Peyer's patch (tissue), 4 donors: ENCODE measurements around the gene RGS3. TPM values are rescaled to one million over a fixed set of nuclear protein-coding genes. Genes with fewer than 3 reads are reported as not detected.

ENCODE experiments used
- DNase-seq, 3 donors: peaks; one replicate each; pipeline ENCODE4 v3.0.0-alpha.2; 2017 to 2019
- H3K27ac ChIP-seq, 4 donors: fragments of 200-600 bp; sonication (generic); one replicate each; pipeline ENCODE4 v1.5.1; 2016 to 2019
- H3K27me3 ChIP-seq, 2 donors: fragments of 200-600 bp; sonication (generic); one replicate each; pipeline ENCODE4 v1.5.1; 2019
- H3K36me3 ChIP-seq, 3 donors: fragments of 200-600 bp; sonication (generic); one replicate each; pipeline ENCODE4 v1.5.1; 2016 to 2019
- H3K4me1 ChIP-seq, 4 donors: fragments of 200-600 bp; sonication (generic); one replicate each; pipeline ENCODE4 v1.5.1; 2016 to 2019
- H3K4me3 ChIP-seq, 4 donors: fragments of 200-600 bp; sonication (generic); 1 replicate in 3 of 4; 2 replicates in 1 of 4; pipeline ENCODE4 v1.5.1; 2016 to 2019; ENCODE audit warnings: mild to moderate bottlenecking in 1 of 4
- H3K9me3 ChIP-seq, 4 donors: fragments of 200-600 bp; sonication (generic); one replicate each; pipeline ENCODE4 v1.5.1; 2016 to 2019; ENCODE audit warnings: mild to moderate bottlenecking in 1 of 4
- CTCF ChIP-seq, 6 experiments: fragments of 450-650 bp in 4 of 6; fragments of 200-600 bp in 2 of 6; sonication (generic) in 1 of 6; IDR thresholded peaks; one replicate each; pipeline ENCODE4 v1.5.1; 2017 to 2019; ENCODE audit warnings: antibody characterized with exemption in 6 of 6, mild to moderate bottlenecking in 3 of 6, moderate library complexity in 1 of 6
- POLR2A ChIP-seq, 2 donors: fragments of 450-650 bp; IDR thresholded peaks; one replicate each; pipeline ENCODE4 v1.5.1; 2017; ENCODE audit warnings: antibody characterized with exemption in 2 of 2, mild to moderate bottlenecking in 2 of 2, moderate library complexity in 2 of 2
- total RNA-seq, 4 donors: library from RNA; depleted of rRNA; stranded (reverse); fragments of >200 nt; gene quantifications; one replicate each; pipeline ENCODE4 v1.1.0, GENCODE V29; 2016

The RGS3 gene
- total RNA-seq, 4 donors from 2014 or later, result 55.3 to 113 (median 88.6) TPM

- DNase-seq, result peak in 1 of 3 donors; percentile 26
- H3K4me1 ChIP-seq, result peaks cover 0 to 4% (median 0%) of the 10 kb centered on the region in 4 donors
- no peaks in the 10 kb centered on the region for H3K27me3 ChIP-seq
- no peak for TF ChIP-seq CTCF (IDR thresholded peaks at IDR 0.05)
- no peak for TF ChIP-seq POLR2A (IDR thresholded peaks at IDR 0.05)
- H3K27ac ChIP-seq, result no peak overlapping the region
- H3K4me3 ChIP-seq, result no peak overlapping the region
- H3K36me3 ChIP-seq, result no peaks in the 10 kb centered on the region
- no peaks in the 10 kb centered on the region for H3K9me3 ChIP-seq
Measured at GRCh38 chr9:113645227-113645977, 181.9 kb downstream of the RGS3 start.

GRCh38 chr9:113645978-113646253 lies 182.4 kb downstream of the RGS3 start:
- TF ChIP-seq CTCF (IDR thresholded peaks at IDR 0.05), result no peak
- TF ChIP-seq POLR2A (IDR thresholded peaks at IDR 0.05), result no peak
- Histone ChIP-seq H3K4me1 (peaks cover 0 to 4% (median 0%) of the 10 kb centered on the region in 4 donors), H3K27ac (no peak overlapping the region), H3K9me3 (no peaks in the 10 kb centered on the region), H3K4me3 (no peak overlapping the region), H3K36me3 (no peaks in the 10 kb centered on the region), H3K27me3 (no peaks in the 10 kb centered on the region)
- DNase-seq, result peak in 1 of 3 donors; percentile 44

DNA sequence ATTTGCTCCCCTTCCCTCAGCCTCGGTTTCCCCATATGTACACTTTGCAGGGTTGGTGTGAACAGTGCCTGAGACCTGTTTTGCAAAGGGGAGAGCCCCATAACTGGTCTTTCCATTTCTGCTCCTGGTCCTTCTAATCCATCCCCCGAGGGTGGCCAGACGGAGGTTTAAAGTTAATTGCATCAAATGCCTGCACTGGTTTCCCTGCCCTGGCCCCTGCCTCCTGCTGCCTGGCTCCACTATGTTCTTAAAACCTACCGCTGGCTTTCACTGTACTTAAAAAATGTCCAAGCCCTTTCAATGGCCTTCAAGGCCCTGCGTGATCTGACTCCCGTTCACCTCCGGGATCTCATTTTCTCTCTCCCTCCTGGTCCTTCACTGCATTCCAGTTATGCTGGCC lies 183.0 kb downstream of the RGS3 start:
- no peak overlapping the region for H3K4me3 ChIP-seq
- no peaks in the 10 kb centered on the region for H3K36me3 ChIP-seq
- no peaks in the 10 kb centered on the region for H3K9me3 ChIP-seq
- no peak overlapping the region for H3K27ac ChIP-seq
- TF ChIP-seq POLR2A (IDR thresholded peaks at IDR 0.05) (no peak), CTCF (IDR thresholded peaks at IDR 0.05) (no peak)
- H3K4me1 ChIP-seq, result peaks cover 0 to 4% (median 0%) of the 10 kb centered on the region in 4 donors
- peak in 1 of 3 donors; percentile 25 for DNase-seq
- no peaks in the 10 kb centered on the region for H3K27me3 ChIP-seq

Other genes with a start within 250 kb of the RGS3 start
- 10 to 100 TPM; 25.9 to 44.6 (median 32.5) TPM for gene FKBP15, start 242.4 kb upstream of the RGS3 start, total RNA-seq
- gene SLC31A1, start 242.2 kb upstream of the RGS3 start, total RNA-seq, result 10 to 100 TPM in 3 of 4 donors, 1 to 10 TPM in 1; 7.4 to 82.7 (median 50.6) TPM
- gene CDC26, start 188.2 kb upstream of the RGS3 start, total RNA-seq, result 10 to 100 TPM; 13.6 to 28.4 (median 25.0) TPM
- 10 to 100 TPM; 11.4 to 33.0 (median 19.5) TPM for gene PRPF4, start 188.1 kb upstream of the RGS3 start, total RNA-seq
- under 1 TPM in 1 of 4 donors, not detected in 3; 0.35 TPM for gene RNF183, start 160.4 kb upstream of the RGS3 start, total RNA-seq
- 1 to 10 TPM in 3 of 4 donors, not detected in 1; 1.1 to 3.5 (median 2.5) TPM for gene WDR31, start 123.5 kb upstream of the RGS3 start, total RNA-seq
- 10 to 100 TPM; 11.6 to 20.8 (median 15.8) TPM for gene BSPRY, start 114.2 kb upstream of the RGS3 start, total RNA-seq
- gene HDHD3, start 86.7 kb upstream of the RGS3 start, total RNA-seq, result 100 to 1,000 TPM in 3 of 4 donors, 10 to 100 TPM in 1; 56.1 to 258 (median 237) TPM
- 10 to 100 TPM; 44.6 to 81.4 (median 62.2) TPM for gene ALAD, start 62.4 kb upstream of the RGS3 start, total RNA-seq
- gene POLE3, start 53.1 kb upstream of the RGS3 start, total RNA-seq, result 10 to 100 TPM; 13.8 to 56.9 (median 16.4) TPM
- gene C9orf43, start 53.0 kb upstream of the RGS3 start, total RNA-seq, result 1 to 10 TPM in 3 of 4 donors, not detected in 1; 1.1 to 5.0 (median 1.2) TPM